HG03108 (cell line): Measurements from ENCODE around the gene SOBP.

Experiments used
- ATAC-seq: cut with Tn5 transposase; IDR thresholded peaks from one replicate; pipeline ENCODE4 v1.9.1; 2021; ENCODE audit warnings: moderate library complexity; ENCODE audit not compliant: unreplicated experiment

The SOBP gene

DNA sequence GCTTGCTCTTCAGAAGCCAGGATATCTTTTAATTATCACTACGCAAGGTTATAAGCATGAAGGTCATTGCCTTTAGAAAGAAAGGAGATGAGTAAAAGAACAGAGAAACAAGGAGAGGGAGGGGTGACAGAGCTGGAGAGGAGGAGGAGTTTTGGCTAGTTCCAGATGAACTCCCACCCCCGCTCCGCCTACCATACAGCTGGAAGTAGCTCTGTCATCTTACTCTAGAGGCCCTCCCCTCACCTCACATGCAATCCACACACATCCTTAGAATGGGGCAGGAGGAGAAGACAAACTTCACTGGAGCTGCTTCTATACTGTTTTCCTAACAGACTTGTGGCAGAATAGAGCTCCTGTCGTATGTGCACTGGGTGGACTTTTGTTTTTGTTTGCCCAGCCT, 189.5 kb downstream of the SOBP start:
- ATAC-seq = no peak

- no peak for ATAC-seq
These were observed 192.8 kb downstream of the SOBP start for GRCh38 chr6:107682721-107683120.

DNA sequence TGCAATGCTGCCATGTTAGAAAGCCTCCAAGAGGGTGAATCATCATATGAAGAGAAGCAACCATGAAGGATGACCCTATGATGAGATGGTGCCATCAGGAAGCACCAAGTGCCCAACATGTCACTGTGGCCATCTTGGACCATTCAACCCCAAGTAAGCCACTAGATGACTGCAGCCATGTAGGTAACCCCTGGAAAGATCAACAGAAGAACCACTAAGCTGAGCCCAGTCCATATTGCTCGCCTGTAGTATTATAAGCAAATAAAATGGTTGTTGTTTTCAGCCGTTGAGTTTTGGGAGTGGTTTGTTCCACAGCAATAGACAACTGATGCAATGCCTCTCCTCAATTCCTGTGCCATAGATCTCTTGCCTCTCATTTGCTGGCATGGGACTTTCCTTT, 193.3 kb downstream of the SOBP start:
- ATAC-seq = no peak

- no peak for ATAC-seq
These were observed 195.1 kb downstream of the SOBP start for GRCh38 chr6:107684996-107685395.

DNA sequence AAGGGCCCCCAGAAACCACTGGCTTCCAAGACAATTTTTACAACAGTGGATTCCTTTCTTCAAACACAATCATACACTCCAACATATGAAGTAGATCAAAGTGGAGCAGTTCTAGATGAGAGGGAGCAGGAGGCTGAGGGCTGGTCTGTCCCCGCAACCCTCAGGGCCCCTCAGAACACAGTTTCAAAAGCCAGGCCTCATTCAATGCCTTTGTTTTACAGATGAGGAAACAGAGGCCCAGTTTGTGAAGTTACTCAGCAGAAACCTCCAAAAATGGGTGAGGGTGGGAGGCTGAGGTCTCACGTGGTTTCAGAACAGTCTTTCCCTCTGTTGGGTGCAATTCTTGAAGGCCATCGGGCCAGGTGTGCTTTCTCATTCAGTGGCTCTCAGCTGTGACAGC, 199.3 kb downstream of the SOBP start:
- no peak for ATAC-seq

DNA sequence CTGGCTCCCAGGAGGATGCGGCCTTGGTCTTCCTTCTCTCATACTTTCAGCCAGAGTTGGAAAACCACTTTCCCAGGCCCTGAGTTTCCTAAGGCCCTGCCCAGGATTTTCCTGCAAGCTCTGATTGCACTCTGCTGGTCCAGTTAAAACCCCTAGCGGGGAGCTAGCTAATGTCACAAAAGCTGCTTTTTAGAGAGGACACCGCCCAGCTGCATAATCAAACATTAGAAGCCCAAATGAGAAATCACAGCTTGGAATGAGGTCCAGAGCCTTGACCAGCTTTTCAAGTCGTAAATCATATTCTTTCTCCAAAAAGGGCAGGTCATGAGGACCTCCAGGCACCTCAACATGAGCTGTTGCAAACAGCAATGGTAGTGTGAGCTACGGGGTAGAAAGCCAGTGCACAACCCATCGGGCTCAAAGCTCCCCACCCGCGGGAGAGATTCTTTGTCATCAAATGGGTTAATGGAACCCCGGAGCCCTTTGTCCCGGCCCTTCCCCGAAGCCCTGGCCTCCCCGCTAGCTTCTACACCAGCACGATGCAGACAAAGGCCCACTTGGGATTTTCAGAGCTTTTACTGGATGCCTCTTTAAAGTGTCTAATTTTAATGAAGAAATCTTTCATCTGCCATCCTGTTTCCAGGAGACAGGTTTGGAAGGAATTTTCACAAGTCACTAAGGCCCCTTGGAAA, 200.2 kb downstream of the SOBP start:
- no peak for ATAC-seq

DNA sequence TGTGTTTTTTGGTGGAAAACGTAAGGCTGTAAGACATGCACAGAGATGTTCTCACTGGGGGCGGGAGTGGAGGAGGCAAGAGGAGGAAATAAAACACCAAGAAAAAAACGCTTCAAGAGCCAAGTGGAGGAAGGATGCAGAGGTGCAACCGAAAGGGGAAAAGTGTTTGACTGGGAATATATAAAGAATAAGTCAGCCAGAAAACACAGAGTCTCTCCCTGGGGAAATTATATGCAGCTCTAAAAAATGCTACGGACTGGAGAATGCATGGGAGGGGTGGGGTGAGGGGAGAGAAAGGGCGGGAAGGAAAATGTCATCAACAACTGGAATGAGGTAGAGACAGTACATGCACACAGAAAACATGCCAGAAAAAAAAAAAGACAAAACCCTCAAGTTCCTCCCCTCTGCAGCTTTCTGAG, 200.7 kb downstream of the SOBP start:
- ATAC-seq = no peak

GRCh38 chr6:107691062-107691751, 201.3 kb downstream of the SOBP start:
- no peak for ATAC-seq

GRCh38 chr6:107692351-107692750, 202.4 kb downstream of the SOBP start:
- no peak for ATAC-seq

- no peak for ATAC-seq
These were observed 205.3 kb downstream of the SOBP start for GRCh38 chr6:107695061-107695720.

DNA sequence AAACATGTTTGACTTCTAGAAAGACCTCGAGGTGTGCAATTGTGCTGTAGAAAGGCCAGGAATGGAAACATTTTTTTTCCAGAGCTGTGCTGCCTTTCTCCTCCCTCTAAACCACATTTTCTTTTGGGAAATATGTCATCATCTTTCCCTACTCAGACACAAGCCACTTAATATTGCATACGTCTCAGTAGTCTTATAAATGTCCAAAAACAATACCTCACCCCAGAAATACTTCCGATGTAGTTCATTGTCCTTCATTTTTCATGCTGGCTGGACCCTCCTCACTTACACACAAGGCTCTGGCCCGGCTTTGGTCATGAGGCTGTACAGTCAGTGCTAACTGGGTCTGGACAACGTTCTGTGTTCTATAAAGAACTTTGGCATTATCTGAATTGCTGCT, 207.8 kb downstream of the SOBP start:
- no peak for ATAC-seq

GRCh38 chr6:107698146-107698545, 208.2 kb downstream of the SOBP start:
- no peak for ATAC-seq

GRCh38 chr6:107699254-107699653, 209.3 kb downstream of the SOBP start:
- no peak for ATAC-seq

DNA sequence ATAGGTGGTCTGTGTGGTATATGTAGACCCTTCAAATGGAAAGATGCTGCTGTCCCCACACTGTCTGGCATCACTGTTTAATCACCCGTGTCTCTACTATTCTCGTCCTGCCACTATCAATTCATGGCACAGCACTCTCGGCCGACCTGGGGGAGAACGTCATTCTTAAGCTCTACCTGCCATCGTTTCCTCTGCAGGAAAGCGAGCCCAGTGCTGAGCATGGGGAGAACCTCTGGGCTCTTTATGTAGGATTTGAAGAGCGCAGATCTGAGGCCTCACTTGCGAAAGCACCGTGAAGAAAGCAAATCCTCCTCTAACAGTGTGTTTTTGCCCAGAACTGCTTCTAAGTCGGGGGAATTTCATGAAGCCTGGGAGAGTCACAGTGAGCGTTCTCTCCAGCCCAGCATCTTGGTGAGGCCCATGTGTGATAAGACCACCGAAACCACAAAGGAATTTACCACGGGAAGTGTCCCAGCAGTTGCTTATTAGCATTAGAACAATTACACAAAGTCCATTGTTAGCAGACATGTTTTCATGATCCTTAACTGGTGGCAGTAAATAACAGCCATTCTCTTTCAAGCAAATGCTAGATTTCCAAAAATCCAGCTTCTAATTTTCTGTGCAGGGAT, 209.9 kb downstream of the SOBP start:
- ATAC-seq = no peak

- ATAC-seq = no peak
These were observed 213.7 kb downstream of the SOBP start for GRCh38 chr6:107703606-107704005.

- no peak for ATAC-seq
These were observed 214.6 kb downstream of the SOBP start for GRCh38 chr6:107704347-107705013.

DNA sequence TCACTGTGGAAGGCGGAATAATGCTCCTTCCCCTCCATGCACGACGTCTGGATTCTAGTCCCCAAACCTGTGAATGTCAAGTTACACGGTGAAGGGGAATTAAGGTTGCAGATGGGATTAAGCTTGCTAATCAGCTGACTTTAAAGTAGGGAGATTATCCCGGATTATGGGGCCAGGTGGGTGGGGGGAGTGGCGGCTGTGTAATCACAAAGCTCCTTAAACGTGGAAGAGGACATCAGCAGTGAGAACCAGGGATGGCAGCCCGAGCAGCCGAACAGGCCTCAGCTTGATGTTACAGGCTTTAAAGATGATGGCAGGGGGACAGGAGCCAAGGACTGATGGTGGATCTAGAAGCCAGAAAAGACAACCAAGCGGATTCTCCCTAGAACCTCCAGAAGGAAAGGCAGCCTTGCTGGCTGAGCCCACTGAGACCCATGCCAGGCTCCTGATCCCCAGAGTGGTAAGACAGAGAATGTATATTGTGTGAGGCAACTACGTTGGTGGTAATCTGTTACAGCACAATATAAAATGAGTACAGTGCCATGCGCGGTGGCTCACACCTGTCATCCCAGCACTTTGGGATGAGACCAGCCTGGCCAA, 216.7 kb downstream of the SOBP start:
- ATAC-seq = no peak

DNA sequence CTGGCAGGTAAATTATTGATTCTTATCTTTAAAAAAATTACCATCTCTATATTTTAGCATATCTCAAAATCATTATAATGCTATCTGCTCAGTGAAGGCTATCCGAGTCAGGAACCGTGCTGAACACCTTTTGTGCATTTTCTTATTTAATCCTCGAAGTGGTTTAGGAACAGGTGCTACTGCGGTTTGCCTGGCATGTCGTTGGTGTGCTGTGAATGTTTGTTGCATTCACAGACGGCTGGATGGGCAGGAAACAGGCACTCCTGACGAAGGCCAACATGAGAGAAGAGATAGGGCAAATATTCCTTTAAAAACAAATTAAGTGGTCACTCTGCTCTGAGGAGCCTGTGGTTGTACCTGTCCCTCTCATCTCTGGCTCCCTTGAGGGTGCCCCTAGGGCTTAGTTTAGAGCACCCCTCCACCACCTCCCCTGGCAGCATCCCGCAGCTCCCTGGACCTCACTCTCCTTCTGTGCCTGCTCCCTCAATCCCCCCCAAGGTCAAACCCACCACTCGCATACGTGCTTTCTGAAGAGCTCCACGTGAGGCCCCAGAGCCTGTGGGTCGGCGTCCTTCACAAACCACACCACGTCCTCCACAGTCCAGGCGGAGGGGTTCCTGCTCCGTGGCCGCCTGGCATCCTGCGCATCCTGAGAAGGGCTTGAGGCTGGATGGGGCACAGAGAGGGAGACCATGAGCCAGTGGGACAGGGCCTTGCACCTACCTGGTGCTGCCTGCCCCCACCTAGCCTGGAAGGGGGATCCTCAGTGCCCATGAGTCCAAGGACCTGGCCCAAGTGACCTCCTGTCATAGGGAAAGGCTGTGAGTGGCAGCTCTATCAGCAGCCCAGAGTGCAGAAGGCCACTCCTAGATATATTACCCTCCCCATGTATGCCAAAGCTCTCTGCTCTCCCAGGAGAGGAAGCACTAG, 217.7 kb downstream of the SOBP start:
- no peak for ATAC-seq

GRCh38 chr6:107708435-107708834, 218.5 kb downstream of the SOBP start:
- ATAC-seq = no peak

DNA sequence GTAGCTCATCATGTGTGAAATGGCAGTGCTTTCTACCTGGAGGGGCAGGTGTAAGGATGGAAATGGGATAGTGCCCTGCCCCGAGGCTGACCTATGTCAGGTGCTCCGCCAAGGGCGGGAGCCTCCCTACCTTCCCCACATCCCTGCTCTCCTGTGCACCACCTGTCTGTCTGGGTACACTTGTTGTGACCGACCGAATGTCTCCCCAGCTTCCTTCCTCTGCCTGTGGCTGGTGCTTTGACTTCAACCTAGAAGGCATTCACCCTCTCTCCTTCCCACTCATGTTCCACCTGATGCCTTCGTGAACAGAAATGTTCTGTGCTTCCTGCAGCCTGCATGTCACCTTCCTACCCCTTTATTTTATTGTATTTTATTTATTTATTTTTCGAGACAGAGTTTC, 219.4 kb downstream of the SOBP start:
- no peak for ATAC-seq
